SU-DHL-6 (cell line): ENCODE results near the gene CCDC169.
"Not testable (repeated sequence)": the region's sequence is repeated elsewhere in the genome, so short reads cannot be mapped to it uniquely, and the experiment has no call there.

ENCODE experiments used
- CTCF ChIP-seq: fragments of 200-600 bp; sonication (generic); IDR thresholded peaks from one replicate; pipeline ENCODE4 v1.5.1; 2017; ENCODE audit warnings: antibody characterized with exemption, mild to moderate bottlenecking, low read length, moderate library complexity; ENCODE audit not compliant: insufficient read depth, poor library complexity, severe bottlenecking
- EZH2phosphoT487 ChIP-seq: fragments of 200-600 bp; sonication (generic), shearing (Covaris generic); conservative IDR thresholded peaks from 2 replicates; pipeline ENCODE4 v1.6.1; 2018; ENCODE audit warnings: mild to moderate bottlenecking, antibody characterized with exemption, low read length, moderate library complexity, mixed read lengths

- not testable (repeated sequence) for TF ChIP-seq CTCF, EZH2phosphoT487
Measured at GRCh38 chr13:36332255-36332654, 34.6 kb upstream of the CCDC169 start.
